ENCODE measurements around the gene IL10RB.
A peak's percentile ranks its signal among the peaks of the same experiment; 100 is the strongest.
"Not testable (repeated sequence)": the region's sequence is repeated elsewhere in the genome, so short reads cannot be mapped to it uniquely, and the experiment has no call there.

Gene IL10RB

GRCh38 chr21:33251119-33251518 lies 15.0 kb upstream of the IL10RB start:
- Mint-ChIP-seq H3K4me3 (no peak overlapping the region), H3K36me3 (peaks cover 100% of the 10 kb centered on the region), H3K4me1 (peaks cover 28% of the 10 kb centered on the region), H3K27ac (peak overlapping the region; percentile 6), H3K9me3 (no peaks in the 10 kb centered on the region)
- DNase-seq (ENCODE audit: low spot score in 2 of 2) (no peak), ATAC-seq (no peak)

- H3K36me3 Mint-ChIP-seq = peaks cover 94% of the 10 kb centered on the region
- H3K4me3 Mint-ChIP-seq; DNase-seq (ENCODE audit: low spot score in 2 of 2); ATAC-seq; H3K9me3 Mint-ChIP-seq: not testable (repeated sequence)
- peaks cover 41% of the 10 kb centered on the region for H3K4me1 Mint-ChIP-seq
- H3K27ac Mint-ChIP-seq = peak overlapping the region; percentile 63
Observed at GRCh38 chr21:33253382-33253781, 12.8 kb upstream of the IL10RB start.

- Mint-ChIP-seq H3K27ac (no peak overlapping the region), H3K4me1 (peaks cover 50% of the 10 kb centered on the region), H3K9me3 (no peaks in the 10 kb centered on the region), H3K4me3 (no peak overlapping the region), H3K36me3 (peaks cover 89% of the 10 kb centered on the region)
- DNase-seq (ENCODE audit: low spot score in 2 of 2) (no peak), ATAC-seq (no peak)
Observed at GRCh38 chr21:33254766-33255165, 11.4 kb upstream of the IL10RB start.

GRCh38 chr21:33255404-33255803 lies 10.8 kb upstream of the IL10RB start:
- H3K36me3 Mint-ChIP-seq = peaks cover 83% of the 10 kb centered on the region
- DNase-seq (ENCODE audit: low spot score in 2 of 2) (no peak), ATAC-seq (peak; percentile 78)
- no peak overlapping the region for H3K4me3 Mint-ChIP-seq
- H3K27ac Mint-ChIP-seq = no peak overlapping the region
- H3K9me3 Mint-ChIP-seq = no peaks in the 10 kb centered on the region
- peaks cover 49% of the 10 kb centered on the region for H3K4me1 Mint-ChIP-seq

GRCh38 chr21:33256019-33256418 lies 10.1 kb upstream of the IL10RB start:
- ATAC-seq = peak; percentile 64
- H3K27ac Mint-ChIP-seq = peak overlapping the region; percentile 6
- no peak overlapping the region for H3K4me3 Mint-ChIP-seq
- DNase-seq (ENCODE audit: low spot score in 2 of 2) = no peak
- peaks cover 77% of the 10 kb centered on the region for H3K36me3 Mint-ChIP-seq
- no peaks in the 10 kb centered on the region for H3K9me3 Mint-ChIP-seq
- peaks cover 45% of the 10 kb centered on the region for H3K4me1 Mint-ChIP-seq

GRCh38 chr21:33257094-33257803 lies 8.9 kb upstream of the IL10RB start:
- Mint-ChIP-seq H3K9me3 (no peaks in the 10 kb centered on the region), H3K36me3 (peaks cover 65% of the 10 kb centered on the region), H3K4me3 (no peak overlapping the region), H3K27ac (peak overlapping the region; percentile 73), H3K4me1 (peaks cover 42% of the 10 kb centered on the region)
- ATAC-seq (no peak), DNase-seq (ENCODE audit: low spot score in 2 of 2) (no peak)

- H3K36me3 Mint-ChIP-seq = peaks cover 56% of the 10 kb centered on the region
- H3K4me1 Mint-ChIP-seq = peaks cover 42% of the 10 kb centered on the region
- DNase-seq (ENCODE audit: low spot score in 2 of 2) (no peak), ATAC-seq (no peak)
- no peaks in the 10 kb centered on the region for H3K9me3 Mint-ChIP-seq
- H3K27ac Mint-ChIP-seq = peak overlapping the region; percentile 73
- H3K4me3 Mint-ChIP-seq = no peak overlapping the region
Observed at GRCh38 chr21:33258475-33258874, 7.7 kb upstream of the IL10RB start.

- Mint-ChIP-seq H3K36me3 (peaks cover 56% of the 10 kb centered on the region), H3K4me3 (no peak overlapping the region), H3K4me1 (peaks cover 42% of the 10 kb centered on the region), H3K27ac (no peak overlapping the region), H3K9me3 (no peaks in the 10 kb centered on the region)
- DNase-seq (ENCODE audit: low spot score in 2 of 2) (no peak), ATAC-seq (peak; percentile 83)
Observed at GRCh38 chr21:33259428-33259827, 6.7 kb upstream of the IL10RB start.

- no peak overlapping the region for H3K4me3 Mint-ChIP-seq
- H3K27ac Mint-ChIP-seq = no peak overlapping the region
- peaks cover 42% of the 10 kb centered on the region for H3K4me1 Mint-ChIP-seq
- ATAC-seq (peak; percentile 46), DNase-seq (ENCODE audit: low spot score in 2 of 2) (no peak)
- peaks cover 51% of the 10 kb centered on the region for H3K36me3 Mint-ChIP-seq
- H3K9me3 Mint-ChIP-seq = no peaks in the 10 kb centered on the region
Observed at GRCh38 chr21:33259995-33260394, 6.2 kb upstream of the IL10RB start.

- Mint-ChIP-seq H3K4me1 (peaks cover 38% of the 10 kb centered on the region), H3K27ac (no peak overlapping the region), H3K36me3 (peaks cover 37% of the 10 kb centered on the region), H3K4me3 (no peak overlapping the region), H3K9me3 (no peaks in the 10 kb centered on the region)
- ATAC-seq (no peak), DNase-seq (ENCODE audit: low spot score in 2 of 2) (no peak)
Observed at GRCh38 chr21:33261635-33262034, 4.5 kb upstream of the IL10RB start.

GRCh38 chr21:33262921-33263320 lies 3.2 kb upstream of the IL10RB start:
- Mint-ChIP-seq H3K36me3 (peaks cover 31% of the 10 kb centered on the region), H3K27ac (no peak overlapping the region), H3K4me1 (peaks cover 40% of the 10 kb centered on the region), H3K9me3 (no peaks in the 10 kb centered on the region), H3K4me3 (no peak overlapping the region)
- DNase-seq (ENCODE audit: low spot score in 2 of 2) = no peak
- no peak for ATAC-seq

- Mint-ChIP-seq H3K9me3 (no peaks in the 10 kb centered on the region), H3K4me3 (no peak overlapping the region), H3K27ac (no peak overlapping the region), H3K36me3 (peaks cover 34% of the 10 kb centered on the region), H3K4me1 (peaks cover 43% of the 10 kb centered on the region)
- ATAC-seq = no peak
- no peak for DNase-seq (ENCODE audit: low spot score in 2 of 2)
Observed at GRCh38 chr21:33264561-33264960, 1.6 kb upstream of the IL10RB start.

- H3K9me3 Mint-ChIP-seq = no peaks in the 10 kb centered on the region
- H3K36me3 Mint-ChIP-seq = peaks cover 45% of the 10 kb centered on the region
- no peak for DNase-seq (ENCODE audit: low spot score in 2 of 2)
- H3K4me1 Mint-ChIP-seq = peaks cover 49% of the 10 kb centered on the region
- peak overlapping the region; percentile 98 for H3K27ac Mint-ChIP-seq
- H3K4me3 Mint-ChIP-seq = peak overlapping the region; percentile 99
- no peak for ATAC-seq
Observed at GRCh38 chr21:33265664-33266049, 510 bp upstream of the IL10RB start.

- H3K4me3 Mint-ChIP-seq = peak overlapping the region; percentile 99
- peak overlapping the region; percentile 98 for H3K27ac Mint-ChIP-seq
- H3K4me1 Mint-ChIP-seq = peaks cover 53% of the 10 kb centered on the region
- ATAC-seq (peak; percentile 65), DNase-seq (ENCODE audit: low spot score in 2 of 2) (peak in 1 of 2 donors; percentile 72)
- H3K36me3 Mint-ChIP-seq = peaks cover 52% of the 10 kb centered on the region
- H3K9me3 Mint-ChIP-seq = no peaks in the 10 kb centered on the region
Observed at GRCh38 chr21:33266789-33267135, 595 bp downstream of the IL10RB start.

GRCh38 chr21:33267250-33267649 lies 1.1 kb downstream of the IL10RB start:
- no peak for DNase-seq (ENCODE audit: low spot score in 2 of 2)
- H3K27ac Mint-ChIP-seq = peak overlapping the region; percentile 98
- peak overlapping the region; percentile 99 for H3K4me3 Mint-ChIP-seq
- H3K36me3 Mint-ChIP-seq = peaks cover 55% of the 10 kb centered on the region
- no peak for ATAC-seq
- no peaks in the 10 kb centered on the region for H3K9me3 Mint-ChIP-seq
- peaks cover 53% of the 10 kb centered on the region for H3K4me1 Mint-ChIP-seq

GRCh38 chr21:33268393-33268736 lies 2.2 kb downstream of the IL10RB start:
- peak overlapping the region; percentile 99 for H3K4me3 Mint-ChIP-seq
- ATAC-seq (no peak), DNase-seq (ENCODE audit: low spot score in 2 of 2) (no peak)
- H3K36me3 Mint-ChIP-seq = peaks cover 53% of the 10 kb centered on the region
- H3K27ac Mint-ChIP-seq = peak overlapping the region; percentile 98
- H3K9me3 Mint-ChIP-seq = no peaks in the 10 kb centered on the region
- H3K4me1 Mint-ChIP-seq = peaks cover 59% of the 10 kb centered on the region
